Measurements from ENCODE around the gene BAG1. TPM values are rescaled to one million over a fixed set of nuclear protein-coding genes. Genes with fewer than 3 reads are reported as not detected.

BAG1 gene
- total RNA-seq, result 10 to 100 TPM; 63.8 to 73.2 TPM

DNA sequence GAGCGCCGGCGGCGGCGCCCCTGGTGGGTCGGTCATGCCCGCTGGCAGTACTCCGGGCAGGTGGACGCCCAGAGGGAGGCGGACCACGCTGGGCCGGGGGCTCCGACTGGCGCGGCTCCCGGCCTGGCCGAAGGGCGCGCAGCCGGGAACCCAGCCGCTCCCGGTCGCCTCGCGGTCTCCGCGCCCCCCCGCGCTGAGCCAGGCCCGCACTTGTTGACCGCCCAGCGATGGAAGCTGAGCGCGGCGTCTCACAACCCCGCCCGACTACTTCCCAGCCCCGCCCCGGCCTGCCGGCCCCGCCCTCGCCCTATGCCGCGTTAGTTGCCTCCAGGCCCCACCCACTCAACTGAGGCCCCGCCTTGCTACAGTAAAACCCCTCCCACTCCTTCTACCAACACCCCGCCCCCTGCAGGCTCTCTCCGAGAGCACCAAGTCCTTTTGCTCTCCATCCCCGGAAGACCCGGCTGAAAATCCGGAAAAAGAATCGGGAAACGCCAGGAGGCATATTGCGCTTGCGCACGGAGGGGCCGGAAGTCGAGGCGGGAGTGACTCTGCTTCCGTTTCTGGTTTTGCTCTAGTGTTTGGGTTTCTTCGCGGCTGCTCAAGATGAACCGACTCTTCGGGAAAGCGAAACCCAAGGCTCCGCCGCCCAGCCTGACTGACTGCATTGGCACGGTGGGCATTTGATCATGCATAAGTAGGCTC lies at the start of gene BAG1, which contains the start of gene CHMP5:
Gene BAG1 (minus strand): TSS at position 236 of the 705 bp plus-strand sequence.
Gene CHMP5 (plus strand): TSS at position 577 of the 705 bp plus-strand sequence. CDS start 30 bp downstream, at position 607.
- H3K36me3 Mint-ChIP-seq, result peaks cover 38% of the 10 kb centered on the region
- ATAC-seq (ENCODE audit: low read depth) (peak; percentile 85), DNase-seq (peak; percentile 99)
- POLR2A ChIA-PET, result interaction anchor here (0.5 to 5.9 kb wide), 16 partner anchors 9 to 240 kb away, joined by 3 to 36 read pairs (median 5); partner anchors contain the start of genes B4GALT1, DNAJA1, NFX1 and NOL6
- H3K27ac Mint-ChIP-seq, result peak within 1 kb of the TSS; percentile 97
- H3K27me3 Mint-ChIP-seq, result no peaks in the 10 kb centered on the region
- peak within 1 kb of the TSS; percentile 98 for H3K4me3 Mint-ChIP-seq
- no peaks in the 10 kb centered on the region for H3K9me3 Mint-ChIP-seq
- peaks cover 40% of the 10 kb centered on the region for H3K4me1 Mint-ChIP-seq

GRCh38 chr9:33311953-33312352 lies 47.4 kb upstream of the BAG1 start:
- peaks cover 23% of the 10 kb centered on the region for H3K36me3 Mint-ChIP-seq
- H3K9me3 Mint-ChIP-seq, result no peaks in the 10 kb centered on the region
- H3K27me3 Mint-ChIP-seq, result no peaks in the 10 kb centered on the region
- DNase-seq (no peak), ATAC-seq (ENCODE audit: low read depth) (no peak)
- POLR2A ChIA-PET, result interaction anchor here (0.6 kb wide), 1 partner anchor 14 kb away, joined by 4 read pairs; no protein-coding TSS in a partner anchor
- H3K4me3 Mint-ChIP-seq, result no peak overlapping the region
- H3K4me1 Mint-ChIP-seq, result peaks cover 4% of the 10 kb centered on the region
- H3K27ac Mint-ChIP-seq, result no peak overlapping the region

- POLR2A ChIA-PET, result no interaction called here
- Mint-ChIP-seq H3K9me3 (no peaks in the 10 kb centered on the region), H3K36me3 (peaks cover 20% of the 10 kb centered on the region), H3K4me3 (no peak overlapping the region), H3K27ac (no peak overlapping the region), H3K27me3 (no peaks in the 10 kb centered on the region), H3K4me1 (peaks cover 4% of the 10 kb centered on the region)
- DNase-seq, result no peak
- no peak for ATAC-seq (ENCODE audit: low read depth)
Observed at GRCh38 chr9:33310748-33311147, 46.2 kb upstream of the BAG1 start.

GRCh38 chr9:33309903-33310302 lies 45.4 kb upstream of the BAG1 start:
- no peak for DNase-seq
- no peaks in the 10 kb centered on the region for H3K9me3 Mint-ChIP-seq
- no peak overlapping the region for H3K27ac Mint-ChIP-seq
- no peak for ATAC-seq (ENCODE audit: low read depth)
- H3K36me3 Mint-ChIP-seq, result peaks cover 20% of the 10 kb centered on the region
- POLR2A ChIA-PET, result no interaction called here
- peaks cover 3% of the 10 kb centered on the region for H3K4me1 Mint-ChIP-seq
- H3K4me3 Mint-ChIP-seq, result no peak overlapping the region
- H3K27me3 Mint-ChIP-seq, result no peaks in the 10 kb centered on the region

- Mint-ChIP-seq H3K27ac (no peak overlapping the region), H3K4me1 (peaks cover 5% of the 10 kb centered on the region), H3K9me3 (no peaks in the 10 kb centered on the region), H3K36me3 (peaks cover 22% of the 10 kb centered on the region), H3K4me3 (no peak overlapping the region), H3K27me3 (no peaks in the 10 kb centered on the region)
- ATAC-seq (ENCODE audit: low read depth), result no peak
- POLR2A ChIA-PET, result no interaction called here
- DNase-seq, result no peak
Observed at GRCh38 chr9:33307067-33307466, 42.6 kb upstream of the BAG1 start.

DNA sequence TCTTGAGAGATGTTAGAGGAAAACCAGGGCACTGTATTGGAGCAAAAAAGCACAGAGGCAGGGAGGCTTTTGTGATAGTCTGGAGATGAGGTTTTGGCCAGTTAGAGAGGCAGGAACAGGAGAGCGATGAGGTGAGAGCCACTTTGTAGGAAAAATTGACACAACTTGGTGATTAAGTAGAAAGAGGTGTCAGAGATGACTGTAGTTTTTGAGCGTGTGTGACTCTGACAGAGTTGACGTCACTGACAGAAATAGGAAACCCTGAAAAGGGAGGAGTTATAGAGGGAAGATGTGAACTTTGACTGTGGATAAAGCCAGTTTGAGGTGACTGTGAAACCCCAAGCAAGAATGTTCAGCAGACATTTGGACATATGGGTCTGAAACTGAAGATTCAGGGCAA lies 41.5 kb upstream of the BAG1 start:
- no peaks in the 10 kb centered on the region for H3K9me3 Mint-ChIP-seq
- peaks cover 5% of the 10 kb centered on the region for H3K4me1 Mint-ChIP-seq
- DNase-seq (no peak), ATAC-seq (ENCODE audit: low read depth) (peak; percentile 42)
- peaks cover 21% of the 10 kb centered on the region for H3K36me3 Mint-ChIP-seq
- no peaks in the 10 kb centered on the region for H3K27me3 Mint-ChIP-seq
- POLR2A ChIA-PET, result interaction anchor here (0.7 kb wide), 1 partner anchor 15 kb away, joined by 3 read pairs; no protein-coding TSS in a partner anchor
- H3K4me3 Mint-ChIP-seq, result no peak overlapping the region
- H3K27ac Mint-ChIP-seq, result no peak overlapping the region

DNA sequence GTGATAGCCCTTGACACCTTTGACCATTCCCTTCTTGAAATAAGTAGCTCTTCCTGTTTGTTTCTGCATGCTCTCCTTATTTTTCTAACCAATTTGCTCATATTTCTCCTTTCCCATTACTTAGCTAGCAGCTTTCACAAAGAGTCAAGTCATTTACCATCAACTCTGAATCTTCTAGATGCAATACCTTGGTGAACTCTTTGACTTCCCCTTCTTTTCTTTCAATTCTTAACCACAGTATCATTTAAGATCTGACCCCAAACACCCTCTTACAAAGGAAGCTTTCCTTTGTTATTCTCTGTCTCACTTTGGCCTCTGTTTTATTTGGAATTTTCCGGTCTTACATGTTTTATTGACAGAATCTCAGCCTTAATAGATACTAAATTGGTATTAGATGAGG lies 39.9 kb upstream of the BAG1 start:
- Mint-ChIP-seq H3K27me3 (no peaks in the 10 kb centered on the region), H3K36me3 (peaks cover 23% of the 10 kb centered on the region), H3K27ac (no peak overlapping the region), H3K4me1 (peaks cover 6% of the 10 kb centered on the region), H3K9me3 (no peaks in the 10 kb centered on the region), H3K4me3 (no peak overlapping the region)
- POLR2A ChIA-PET, result no interaction called here
- DNase-seq, result no peak
- no peak for ATAC-seq (ENCODE audit: low read depth)

- Mint-ChIP-seq H3K27me3 (no peaks in the 10 kb centered on the region), H3K27ac (no peak overlapping the region), H3K4me3 (no peak overlapping the region), H3K4me1 (peaks cover 34% of the 10 kb centered on the region), H3K9me3 (no peaks in the 10 kb centered on the region), H3K36me3 (peaks cover 29% of the 10 kb centered on the region)
- ATAC-seq (ENCODE audit: low read depth) (no peak), DNase-seq (no peak)
- POLR2A ChIA-PET, result interaction anchor here (1.5 kb wide), 2 partner anchors 10 to 275 kb away, joined by 4 to 5 read pairs; partner anchors contain the start of genes DNAJA1 and NFX1
Observed at GRCh38 chr9:33300546-33300945, 36.0 kb upstream of the BAG1 start.

DNA sequence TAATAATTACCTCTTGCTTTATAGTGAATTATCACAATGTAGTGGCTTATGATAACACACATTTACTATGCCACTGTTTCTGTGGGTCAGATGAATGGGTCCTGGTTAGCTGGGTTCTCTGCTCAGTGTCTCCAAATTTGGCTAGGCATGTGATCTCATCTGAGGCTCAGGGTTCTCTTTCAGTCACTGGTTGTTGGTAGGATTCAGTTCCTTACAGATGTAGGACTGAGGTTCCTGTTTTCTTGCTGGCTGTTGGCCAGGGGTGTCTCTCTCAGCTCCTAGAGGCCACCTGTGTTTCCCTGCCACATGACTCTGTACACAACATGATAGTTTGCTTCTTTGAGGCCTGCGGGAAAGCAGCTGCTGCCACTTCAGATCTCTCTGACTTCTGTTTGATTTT lies 32.9 kb upstream of the BAG1 start:
- H3K9me3 Mint-ChIP-seq, result no peaks in the 10 kb centered on the region
- no peak for DNase-seq
- H3K36me3 Mint-ChIP-seq, result peaks cover 36% of the 10 kb centered on the region
- peaks cover 50% of the 10 kb centered on the region for H3K4me1 Mint-ChIP-seq
- peak overlapping the region; percentile 51 for H3K4me3 Mint-ChIP-seq
- POLR2A ChIA-PET, result no interaction called here
- H3K27me3 Mint-ChIP-seq, result no peaks in the 10 kb centered on the region
- peak overlapping the region; percentile 50 for H3K27ac Mint-ChIP-seq
- ATAC-seq (ENCODE audit: low read depth), result peak; percentile 44

GRCh38 chr9:33295571-33295970 lies 31.1 kb upstream of the BAG1 start:
- H3K36me3 Mint-ChIP-seq, result peaks cover 42% of the 10 kb centered on the region
- POLR2A ChIA-PET, result interaction anchor here (1.0 kb wide), 1 partner anchor 270 kb away, joined by 3 read pairs; the partner anchor contains the start of gene DNAJA1
- H3K9me3 Mint-ChIP-seq, result no peaks in the 10 kb centered on the region
- no peak for ATAC-seq (ENCODE audit: low read depth)
- DNase-seq, result no peak
- H3K27ac Mint-ChIP-seq, result peak overlapping the region; percentile 63
- no peaks in the 10 kb centered on the region for H3K27me3 Mint-ChIP-seq
- H3K4me3 Mint-ChIP-seq, result no peak overlapping the region
- peaks cover 59% of the 10 kb centered on the region for H3K4me1 Mint-ChIP-seq

- Mint-ChIP-seq H3K36me3 (peaks cover 42% of the 10 kb centered on the region), H3K9me3 (no peaks in the 10 kb centered on the region), H3K4me3 (peak overlapping the region; percentile 20), H3K27ac (peak overlapping the region; percentile 28), H3K4me1 (peaks cover 59% of the 10 kb centered on the region), H3K27me3 (no peaks in the 10 kb centered on the region)
- ATAC-seq (ENCODE audit: low read depth) (no peak), DNase-seq (no peak)
- POLR2A ChIA-PET, result no interaction called here
Observed at GRCh38 chr9:33294670-33295432, 30.3 kb upstream of the BAG1 start.

- POLR2A ChIA-PET, result no interaction called here
- H3K36me3 Mint-ChIP-seq, result peaks cover 36% of the 10 kb centered on the region
- H3K9me3 Mint-ChIP-seq, result no peaks in the 10 kb centered on the region
- ATAC-seq (ENCODE audit: low read depth) (no peak), DNase-seq (no peak)
- H3K4me3 Mint-ChIP-seq, result no peak overlapping the region
- H3K27me3 Mint-ChIP-seq, result no peaks in the 10 kb centered on the region
- no peak overlapping the region for H3K27ac Mint-ChIP-seq
- H3K4me1 Mint-ChIP-seq, result peaks cover 56% of the 10 kb centered on the region
Observed at GRCh38 chr9:33293782-33294181, 29.3 kb upstream of the BAG1 start.

DNA sequence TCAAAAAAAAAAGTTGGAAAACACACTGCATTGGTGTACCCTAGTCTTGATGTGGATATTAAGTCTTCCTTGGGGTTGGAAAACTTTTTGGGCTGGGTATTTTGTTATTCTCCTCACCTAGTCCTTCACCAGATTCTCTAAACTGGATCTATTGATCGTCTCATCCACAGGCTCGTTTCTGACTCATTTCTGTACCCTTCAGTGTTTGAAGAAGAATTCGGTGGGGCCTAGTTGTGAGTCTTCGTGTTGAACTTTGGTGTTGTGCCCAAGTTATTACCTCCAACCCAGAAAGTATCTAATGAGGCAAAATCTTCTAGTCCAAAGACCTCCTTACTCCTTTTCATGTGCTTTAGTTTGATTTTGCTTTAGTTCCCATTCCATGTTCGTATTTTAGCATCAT lies 27.4 kb upstream of the BAG1 start:
- POLR2A ChIA-PET, result no interaction called here
- DNase-seq (no peak), ATAC-seq (ENCODE audit: low read depth) (no peak)
- H3K27ac Mint-ChIP-seq, result peak overlapping the region; percentile 98
- H3K4me1 Mint-ChIP-seq, result peaks cover 45% of the 10 kb centered on the region
- H3K27me3 Mint-ChIP-seq, result no peaks in the 10 kb centered on the region
- H3K4me3 Mint-ChIP-seq, result peak overlapping the region; percentile 93
- H3K36me3 Mint-ChIP-seq, result peaks cover 27% of the 10 kb centered on the region
- H3K9me3 Mint-ChIP-seq, result no peaks in the 10 kb centered on the region
